ENCODE data around the gene SLU7. TPM values are rescaled to one million over a fixed set of nuclear protein-coding genes. Genes with fewer than 3 reads are reported as not detected.

SLU7 gene
- total and polyA plus RNA-seq, 9 of the 15 experiments (the other 6 are each of a cell fraction or from before 2014, with no cell fraction given): 42.1 to 65.7 (median 54.8) TPM

DNA sequence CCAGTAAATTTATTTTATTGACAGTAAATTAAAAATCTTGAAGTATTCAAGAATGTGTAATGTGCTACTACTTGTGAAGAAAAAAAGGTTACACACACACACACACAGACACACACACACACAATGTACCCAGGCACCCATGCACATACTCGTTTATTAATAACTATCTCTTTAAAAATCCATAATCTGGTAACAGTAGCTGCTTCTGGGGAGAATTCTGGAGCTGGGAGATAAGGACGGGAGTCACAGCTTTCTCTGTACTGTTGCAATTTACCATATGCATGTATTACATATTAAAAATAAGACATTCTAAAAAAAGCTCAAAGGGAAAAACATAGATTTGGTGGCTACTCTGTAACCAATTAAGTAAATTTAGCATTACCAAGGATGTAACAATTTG lies 40.6 kb downstream of the SLU7 start (continued):
- TF ChIP-seq, protein P1, sequence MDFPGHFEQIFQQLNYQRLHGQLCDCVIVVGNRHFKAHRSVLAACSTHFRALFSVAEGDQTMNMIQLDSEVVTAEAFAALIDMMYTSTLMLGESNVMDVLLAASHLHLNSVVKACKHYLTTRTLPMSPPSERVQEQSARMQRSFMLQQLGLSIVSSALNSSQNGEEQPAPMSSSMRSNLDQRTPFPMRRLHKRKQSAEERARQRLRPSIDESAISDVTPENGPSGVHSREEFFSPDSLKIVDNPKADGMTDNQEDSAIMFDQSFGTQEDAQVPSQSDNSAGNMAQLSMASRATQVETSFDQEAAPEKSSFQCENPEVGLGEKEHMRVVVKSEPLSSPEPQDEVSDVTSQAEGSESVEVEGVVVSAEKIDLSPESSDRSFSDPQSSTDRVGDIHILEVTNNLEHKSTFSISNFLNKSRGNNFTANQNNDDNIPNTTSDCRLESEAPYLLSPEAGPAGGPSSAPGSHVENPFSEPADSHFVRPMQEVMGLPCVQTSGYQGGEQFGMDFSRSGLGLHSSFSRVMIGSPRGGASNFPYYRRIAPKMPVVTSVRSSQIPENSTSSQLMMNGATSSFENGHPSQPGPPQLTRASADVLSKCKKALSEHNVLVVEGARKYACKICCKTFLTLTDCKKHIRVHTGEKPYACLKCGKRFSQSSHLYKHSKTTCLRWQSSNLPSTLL (IDR thresholded peaks at IDR 0.05): no peak
- TF ChIP-seq, protein P2, sequence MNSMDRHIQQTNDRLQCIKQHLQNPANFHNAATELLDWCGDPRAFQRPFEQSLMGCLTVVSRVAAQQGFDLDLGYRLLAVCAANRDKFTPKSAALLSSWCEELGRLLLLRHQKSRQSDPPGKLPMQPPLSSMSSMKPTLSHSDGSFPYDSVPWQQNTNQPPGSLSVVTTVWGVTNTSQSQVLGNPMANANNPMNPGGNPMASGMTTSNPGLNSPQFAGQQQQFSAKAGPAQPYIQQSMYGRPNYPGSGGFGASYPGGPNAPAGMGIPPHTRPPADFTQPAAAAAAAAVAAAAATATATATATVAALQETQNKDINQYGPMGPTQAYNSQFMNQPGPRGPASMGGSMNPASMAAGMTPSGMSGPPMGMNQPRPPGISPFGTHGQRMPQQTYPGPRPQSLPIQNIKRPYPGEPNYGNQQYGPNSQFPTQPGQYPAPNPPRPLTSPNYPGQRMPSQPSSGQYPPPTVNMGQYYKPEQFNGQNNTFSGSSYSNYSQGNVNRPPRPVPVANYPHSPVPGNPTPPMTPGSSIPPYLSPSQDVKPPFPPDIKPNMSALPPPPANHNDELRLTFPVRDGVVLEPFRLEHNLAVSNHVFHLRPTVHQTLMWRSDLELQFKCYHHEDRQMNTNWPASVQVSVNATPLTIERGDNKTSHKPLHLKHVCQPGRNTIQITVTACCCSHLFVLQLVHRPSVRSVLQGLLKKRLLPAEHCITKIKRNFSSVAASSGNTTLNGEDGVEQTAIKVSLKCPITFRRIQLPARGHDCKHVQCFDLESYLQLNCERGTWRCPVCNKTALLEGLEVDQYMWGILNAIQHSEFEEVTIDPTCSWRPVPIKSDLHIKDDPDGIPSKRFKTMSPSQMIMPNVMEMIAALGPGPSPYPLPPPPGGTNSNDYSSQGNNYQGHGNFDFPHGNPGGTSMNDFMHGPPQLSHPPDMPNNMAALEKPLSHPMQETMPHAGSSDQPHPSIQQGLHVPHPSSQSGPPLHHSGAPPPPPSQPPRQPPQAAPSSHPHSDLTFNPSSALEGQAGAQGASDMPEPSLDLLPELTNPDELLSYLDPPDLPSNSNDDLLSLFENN (IDR thresholded peaks at IDR 0.05; ENCODE audit: low read depth in 2 of 2, low read length in 2 of 2): no peak
- TF ChIP-seq ZNF561 (CRISPR knock-in tag; conservative IDR thresholded peaks at IDR 0.05) (no peak), NCOR1 (IDR thresholded peaks at IDR 0.05) (peak; percentile 60), COPS2 (conservative IDR thresholded peaks at IDR 0.05) (no peak), SMAD2 (IDR thresholded peaks at IDR 0.05; ENCODE audit: low read depth, low read length) (no peak), ZNF239 (CRISPR knock-in tag; IDR thresholded peaks at IDR 0.05) (no peak), TARDBP (IDR thresholded peaks at IDR 0.05) (no peak), TSC22D4 (tag; IDR thresholded peaks at IDR 0.05) (no peak), E2F3 (CRISPR knock-in tag; IDR thresholded peaks at IDR 0.05) (no peak), SMARCA4 (IDR thresholded peaks at IDR 0.05) (peak; percentile 56; the same call in 1 of the 2 replicates), FUS (optimal IDR thresholded peaks at IDR 0.05; ENCODE audit: low read depth, low read length) (no peak), CXXC5 (CRISPR knock-in tag; IDR thresholded peaks at IDR 0.05) (no peak)
- TF ChIP-seq, protein P3, sequence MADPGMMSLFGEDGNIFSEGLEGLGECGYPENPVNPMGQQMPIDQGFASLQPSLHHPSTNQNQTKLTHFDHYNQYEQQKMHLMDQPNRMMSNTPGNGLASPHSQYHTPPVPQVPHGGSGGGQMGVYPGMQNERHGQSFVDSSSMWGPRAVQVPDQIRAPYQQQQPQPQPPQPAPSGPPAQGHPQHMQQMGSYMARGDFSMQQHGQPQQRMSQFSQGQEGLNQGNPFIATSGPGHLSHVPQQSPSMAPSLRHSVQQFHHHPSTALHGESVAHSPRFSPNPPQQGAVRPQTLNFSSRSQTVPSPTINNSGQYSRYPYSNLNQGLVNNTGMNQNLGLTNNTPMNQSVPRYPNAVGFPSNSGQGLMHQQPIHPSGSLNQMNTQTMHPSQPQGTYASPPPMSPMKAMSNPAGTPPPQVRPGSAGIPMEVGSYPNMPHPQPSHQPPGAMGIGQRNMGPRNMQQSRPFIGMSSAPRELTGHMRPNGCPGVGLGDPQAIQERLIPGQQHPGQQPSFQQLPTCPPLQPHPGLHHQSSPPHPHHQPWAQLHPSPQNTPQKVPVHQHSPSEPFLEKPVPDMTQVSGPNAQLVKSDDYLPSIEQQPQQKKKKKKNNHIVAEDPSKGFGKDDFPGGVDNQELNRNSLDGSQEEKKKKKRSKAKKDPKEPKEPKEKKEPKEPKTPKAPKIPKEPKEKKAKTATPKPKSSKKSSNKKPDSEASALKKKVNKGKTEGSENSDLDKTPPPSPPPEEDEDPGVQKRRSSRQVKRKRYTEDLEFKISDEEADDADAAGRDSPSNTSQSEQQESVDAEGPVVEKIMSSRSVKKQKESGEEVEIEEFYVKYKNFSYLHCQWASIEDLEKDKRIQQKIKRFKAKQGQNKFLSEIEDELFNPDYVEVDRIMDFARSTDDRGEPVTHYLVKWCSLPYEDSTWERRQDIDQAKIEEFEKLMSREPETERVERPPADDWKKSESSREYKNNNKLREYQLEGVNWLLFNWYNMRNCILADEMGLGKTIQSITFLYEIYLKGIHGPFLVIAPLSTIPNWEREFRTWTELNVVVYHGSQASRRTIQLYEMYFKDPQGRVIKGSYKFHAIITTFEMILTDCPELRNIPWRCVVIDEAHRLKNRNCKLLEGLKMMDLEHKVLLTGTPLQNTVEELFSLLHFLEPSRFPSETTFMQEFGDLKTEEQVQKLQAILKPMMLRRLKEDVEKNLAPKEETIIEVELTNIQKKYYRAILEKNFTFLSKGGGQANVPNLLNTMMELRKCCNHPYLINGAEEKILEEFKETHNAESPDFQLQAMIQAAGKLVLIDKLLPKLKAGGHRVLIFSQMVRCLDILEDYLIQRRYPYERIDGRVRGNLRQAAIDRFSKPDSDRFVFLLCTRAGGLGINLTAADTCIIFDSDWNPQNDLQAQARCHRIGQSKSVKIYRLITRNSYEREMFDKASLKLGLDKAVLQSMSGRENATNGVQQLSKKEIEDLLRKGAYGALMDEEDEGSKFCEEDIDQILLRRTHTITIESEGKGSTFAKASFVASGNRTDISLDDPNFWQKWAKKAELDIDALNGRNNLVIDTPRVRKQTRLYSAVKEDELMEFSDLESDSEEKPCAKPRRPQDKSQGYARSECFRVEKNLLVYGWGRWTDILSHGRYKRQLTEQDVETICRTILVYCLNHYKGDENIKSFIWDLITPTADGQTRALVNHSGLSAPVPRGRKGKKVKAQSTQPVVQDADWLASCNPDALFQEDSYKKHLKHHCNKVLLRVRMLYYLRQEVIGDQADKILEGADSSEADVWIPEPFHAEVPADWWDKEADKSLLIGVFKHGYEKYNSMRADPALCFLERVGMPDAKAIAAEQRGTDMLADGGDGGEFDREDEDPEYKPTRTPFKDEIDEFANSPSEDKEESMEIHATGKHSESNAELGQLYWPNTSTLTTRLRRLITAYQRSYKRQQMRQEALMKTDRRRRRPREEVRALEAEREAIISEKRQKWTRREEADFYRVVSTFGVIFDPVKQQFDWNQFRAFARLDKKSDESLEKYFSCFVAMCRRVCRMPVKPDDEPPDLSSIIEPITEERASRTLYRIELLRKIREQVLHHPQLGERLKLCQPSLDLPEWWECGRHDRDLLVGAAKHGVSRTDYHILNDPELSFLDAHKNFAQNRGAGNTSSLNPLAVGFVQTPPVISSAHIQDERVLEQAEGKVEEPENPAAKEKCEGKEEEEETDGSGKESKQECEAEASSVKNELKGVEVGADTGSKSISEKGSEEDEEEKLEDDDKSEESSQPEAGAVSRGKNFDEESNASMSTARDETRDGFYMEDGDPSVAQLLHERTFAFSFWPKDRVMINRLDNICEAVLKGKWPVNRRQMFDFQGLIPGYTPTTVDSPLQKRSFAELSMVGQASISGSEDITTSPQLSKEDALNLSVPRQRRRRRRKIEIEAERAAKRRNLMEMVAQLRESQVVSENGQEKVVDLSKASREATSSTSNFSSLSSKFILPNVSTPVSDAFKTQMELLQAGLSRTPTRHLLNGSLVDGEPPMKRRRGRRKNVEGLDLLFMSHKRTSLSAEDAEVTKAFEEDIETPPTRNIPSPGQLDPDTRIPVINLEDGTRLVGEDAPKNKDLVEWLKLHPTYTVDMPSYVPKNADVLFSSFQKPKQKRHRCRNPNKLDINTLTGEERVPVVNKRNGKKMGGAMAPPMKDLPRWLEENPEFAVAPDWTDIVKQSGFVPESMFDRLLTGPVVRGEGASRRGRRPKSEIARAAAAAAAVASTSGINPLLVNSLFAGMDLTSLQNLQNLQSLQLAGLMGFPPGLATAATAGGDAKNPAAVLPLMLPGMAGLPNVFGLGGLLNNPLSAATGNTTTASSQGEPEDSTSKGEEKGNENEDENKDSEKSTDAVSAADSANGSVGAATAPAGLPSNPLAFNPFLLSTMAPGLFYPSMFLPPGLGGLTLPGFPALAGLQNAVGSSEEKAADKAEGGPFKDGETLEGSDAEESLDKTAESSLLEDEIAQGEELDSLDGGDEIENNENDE (IDR thresholded peaks at IDR 0.05; ENCODE audit: low read depth, low read length): no peak
